Stimulated activated CD4-positive, alpha-beta T cell treated with anti-CD3 and anti-CD28 coated beads, Interleukin-2, amount 100 ng/mL, for 48 hours (primary cell): ENCODE results near the gene SOX8.
"Not testable (repeated sequence)": the region's sequence is repeated elsewhere in the genome, so short reads cannot be mapped to it uniquely, and the experiment has no call there.

Source experiments
- DNase-seq, 2 donors: peaks; one replicate each; pipeline ENCODE4 v3.0.0-alpha.2; 2020

The SOX8 gene

DNA sequence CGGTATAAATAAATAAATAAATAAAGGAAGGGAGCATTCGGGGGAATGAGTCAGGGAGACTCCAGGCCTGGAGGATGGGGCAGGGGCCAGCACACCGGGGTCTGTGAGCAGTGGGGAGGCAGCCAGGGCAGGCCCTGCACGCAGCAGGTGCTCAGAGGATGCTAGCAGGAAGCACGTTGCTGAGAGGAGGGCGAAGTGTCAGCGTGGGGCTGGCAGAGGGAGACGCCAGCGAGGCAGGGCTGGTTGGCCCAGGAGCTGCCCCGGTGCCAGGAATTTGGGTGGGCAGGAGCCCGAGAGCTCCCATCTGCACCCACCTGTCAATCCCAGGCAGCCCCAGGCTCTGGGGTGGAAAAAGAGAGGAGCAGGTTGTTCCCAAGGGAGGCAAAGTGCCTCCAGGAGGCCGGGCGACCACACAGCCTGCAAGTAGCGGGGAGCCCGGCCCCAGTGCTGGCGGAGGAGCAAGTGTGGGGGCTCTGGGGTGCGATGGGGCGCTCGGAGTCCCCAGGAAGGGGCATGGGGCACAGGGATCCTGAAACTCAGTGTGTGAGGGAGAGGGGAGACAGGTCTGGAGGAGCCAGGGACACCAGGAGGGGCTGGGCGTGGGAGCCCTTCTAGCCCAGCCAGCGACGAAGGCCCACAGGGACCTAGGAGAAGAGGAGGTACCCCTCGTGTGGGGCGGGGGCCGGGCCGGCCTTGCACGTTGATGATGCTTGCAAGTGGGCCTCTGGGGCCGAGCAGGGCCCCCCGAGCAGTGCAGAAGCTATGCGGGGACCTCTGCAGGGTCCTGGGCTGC lies 28.0 kb downstream of the SOX8 start:
- no peak for DNase-seq

DNA sequence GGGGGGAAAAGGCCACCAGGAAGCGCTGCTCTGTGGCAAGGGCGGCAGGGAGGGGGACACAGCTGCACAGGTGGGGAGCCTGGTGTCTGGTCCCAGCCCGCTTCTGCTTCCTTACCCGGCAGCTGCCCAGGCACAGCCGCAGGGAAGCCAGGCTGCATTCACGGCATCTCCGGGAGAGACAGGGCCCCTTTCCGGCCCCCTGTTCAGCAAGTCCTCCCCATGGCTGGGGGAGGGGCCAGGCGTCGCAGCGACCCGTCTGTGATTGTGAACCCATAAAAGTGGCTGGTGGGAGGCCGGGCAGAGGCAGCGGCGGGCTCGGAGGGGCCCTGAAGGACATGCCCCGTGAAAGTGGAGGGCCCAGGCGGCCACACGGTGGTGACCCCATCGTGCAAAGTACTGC lies 28.7 kb downstream of the SOX8 start:
- DNase-seq, result no peak

DNA sequence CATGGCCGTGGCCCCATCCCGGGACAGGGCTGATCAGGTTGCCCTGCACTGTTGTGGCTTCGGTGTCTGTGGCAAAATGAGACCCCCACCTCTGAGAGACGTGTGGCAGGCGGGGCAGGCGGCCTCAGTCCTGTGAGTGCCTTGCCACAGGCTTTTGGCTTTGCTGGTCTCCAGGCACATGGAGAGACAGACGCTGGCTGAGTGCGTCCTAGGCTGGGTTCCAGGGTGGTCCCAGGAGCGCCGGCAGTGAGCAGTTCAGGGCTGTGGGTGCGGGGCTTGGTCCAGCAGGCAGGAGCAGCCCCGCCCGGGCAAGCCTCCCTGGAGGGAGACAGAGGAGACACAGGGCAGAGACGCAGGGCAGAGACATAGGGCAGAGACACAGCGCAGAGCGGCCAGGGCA lies 29.2 kb downstream of the SOX8 start:
- no peak for DNase-seq

DNA sequence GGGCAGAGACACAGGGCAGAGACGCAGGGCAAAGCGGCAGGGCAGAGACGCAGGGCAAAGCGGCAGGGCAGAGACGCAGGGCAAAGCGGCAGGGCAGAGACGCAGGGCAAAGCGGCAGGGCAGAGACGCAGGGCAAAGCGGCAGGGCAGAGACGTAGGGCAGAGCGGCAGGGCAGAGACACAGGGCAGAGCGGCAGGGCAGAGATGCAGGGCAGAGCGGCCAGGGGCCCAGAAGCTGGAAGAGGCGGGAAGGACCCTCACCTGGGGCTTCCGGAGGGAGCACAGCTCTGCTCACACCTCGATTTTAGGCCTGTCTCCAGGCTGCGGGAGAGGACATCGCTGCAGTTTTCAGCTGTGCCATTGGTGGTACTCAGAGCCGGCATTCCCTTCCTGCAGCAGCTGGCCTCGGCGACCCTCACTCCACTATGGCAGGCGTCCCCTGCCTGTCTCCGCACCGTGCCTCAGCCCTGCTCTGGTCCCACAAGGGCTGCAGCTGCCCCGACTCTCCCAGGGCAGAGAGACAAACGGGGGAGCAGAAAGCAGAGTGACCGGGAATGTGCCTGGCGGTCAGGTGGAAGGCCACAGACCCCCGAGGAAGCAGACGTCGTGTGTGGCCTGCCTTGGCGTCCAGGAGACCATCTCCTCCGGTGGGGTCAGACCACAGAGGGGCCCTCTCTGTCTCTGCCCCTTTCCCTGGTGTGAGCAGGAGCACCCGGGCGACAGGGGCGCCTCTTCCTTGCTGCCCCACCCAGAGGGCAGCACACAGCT lies 29.9 kb downstream of the SOX8 start:
- no peak for DNase-seq

DNA sequence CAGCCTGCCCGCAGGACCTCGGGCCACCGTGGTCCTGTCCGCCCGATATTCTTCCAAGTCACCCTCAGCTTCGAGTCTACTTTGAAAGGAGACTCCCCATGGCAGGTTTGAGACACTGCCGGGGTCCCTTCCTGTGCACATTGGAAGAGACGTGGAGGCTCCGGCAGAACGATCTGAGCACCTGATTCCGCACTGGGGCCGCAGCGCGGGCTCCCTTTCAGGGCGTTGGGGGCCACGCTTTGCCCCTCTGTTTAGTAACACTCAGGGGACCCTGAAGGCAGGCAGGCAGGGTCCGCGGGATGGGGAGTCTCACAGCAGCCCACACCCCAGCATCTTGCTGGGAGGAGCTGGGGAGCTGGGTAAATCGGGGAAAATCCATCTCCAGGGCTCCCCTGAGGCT lies 30.6 kb downstream of the SOX8 start:
- no peak for DNase-seq

DNA sequence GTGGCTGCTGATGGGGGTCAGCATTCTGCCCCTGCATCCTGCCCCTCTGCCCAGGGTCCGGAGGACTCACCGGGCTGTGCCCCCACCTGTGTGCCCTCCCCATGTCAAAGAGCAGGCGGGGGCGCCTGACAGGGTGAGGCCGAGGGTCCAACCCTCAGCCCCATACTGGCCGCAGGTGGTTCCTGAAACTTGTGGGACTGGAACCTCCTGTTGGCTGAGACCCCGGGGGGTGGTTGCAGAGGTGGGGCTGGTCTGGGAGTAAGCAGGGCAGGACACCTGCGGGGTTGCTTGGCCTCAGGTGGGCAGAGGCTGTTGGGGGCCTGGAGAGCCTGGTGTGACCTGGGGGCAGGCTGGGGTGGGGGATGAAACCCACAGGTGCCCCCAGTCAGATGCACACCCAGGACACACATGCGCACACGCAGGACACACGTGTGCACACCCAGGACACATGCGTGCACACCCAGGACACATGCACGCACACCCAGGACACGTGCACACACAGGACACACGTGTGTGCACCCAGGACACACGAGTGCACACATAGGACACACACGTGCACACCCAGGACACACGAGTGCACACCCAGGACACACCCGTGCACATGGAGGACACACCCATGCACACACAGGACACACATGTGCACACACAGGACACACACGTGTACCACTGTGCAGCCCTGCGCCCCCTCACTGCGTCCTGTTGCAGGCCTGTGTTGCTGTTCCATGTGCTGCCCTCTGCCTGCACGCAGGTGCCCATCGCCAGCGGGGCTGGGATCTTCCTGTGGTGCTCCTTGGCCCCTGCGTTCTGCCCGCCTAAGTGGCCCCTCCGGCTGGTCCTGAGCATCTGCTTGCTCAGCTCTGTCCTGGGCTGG lies 31.4 kb downstream of the SOX8 start:
- DNase-seq, result no peak

DNA sequence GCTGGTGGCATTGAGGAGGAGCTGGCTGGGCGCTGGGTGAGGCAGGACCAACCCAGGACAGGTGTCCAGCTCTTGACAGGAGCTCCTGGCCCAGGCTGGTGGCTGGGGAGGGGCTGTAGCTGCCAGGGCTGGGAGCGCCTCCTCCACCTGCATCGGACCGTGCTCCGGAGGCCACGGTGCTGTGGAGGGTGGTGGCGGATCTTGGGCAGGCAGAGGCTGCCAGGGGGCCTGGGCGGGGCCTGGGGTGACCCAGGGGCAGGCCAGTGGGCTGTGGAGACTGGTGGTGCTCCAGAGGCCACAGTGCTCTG lies 32.0 kb downstream of the SOX8 start:
- DNase-seq, result no peak

DNA sequence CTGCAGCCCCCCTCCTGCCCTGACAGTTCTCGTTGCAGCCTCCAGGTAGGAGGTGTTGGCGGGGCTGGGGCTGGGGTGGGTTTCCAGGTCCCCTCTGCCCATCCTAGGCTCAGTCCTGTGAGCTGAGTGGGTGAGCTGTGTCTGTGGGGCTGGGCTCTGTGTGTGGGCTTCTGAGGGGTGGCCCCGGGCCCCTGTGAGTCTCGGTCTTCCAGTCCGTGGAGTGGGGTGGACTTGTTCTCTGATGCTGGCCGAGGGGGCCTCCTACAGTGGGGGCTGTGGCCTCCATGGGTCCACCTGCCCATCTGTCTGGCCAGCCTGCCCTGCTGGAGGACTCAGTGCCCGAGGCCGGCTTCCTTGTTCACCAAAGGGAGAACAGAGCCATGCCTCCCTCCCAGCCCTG lies 32.7 kb downstream of the SOX8 start:
- no peak for DNase-seq

DNA sequence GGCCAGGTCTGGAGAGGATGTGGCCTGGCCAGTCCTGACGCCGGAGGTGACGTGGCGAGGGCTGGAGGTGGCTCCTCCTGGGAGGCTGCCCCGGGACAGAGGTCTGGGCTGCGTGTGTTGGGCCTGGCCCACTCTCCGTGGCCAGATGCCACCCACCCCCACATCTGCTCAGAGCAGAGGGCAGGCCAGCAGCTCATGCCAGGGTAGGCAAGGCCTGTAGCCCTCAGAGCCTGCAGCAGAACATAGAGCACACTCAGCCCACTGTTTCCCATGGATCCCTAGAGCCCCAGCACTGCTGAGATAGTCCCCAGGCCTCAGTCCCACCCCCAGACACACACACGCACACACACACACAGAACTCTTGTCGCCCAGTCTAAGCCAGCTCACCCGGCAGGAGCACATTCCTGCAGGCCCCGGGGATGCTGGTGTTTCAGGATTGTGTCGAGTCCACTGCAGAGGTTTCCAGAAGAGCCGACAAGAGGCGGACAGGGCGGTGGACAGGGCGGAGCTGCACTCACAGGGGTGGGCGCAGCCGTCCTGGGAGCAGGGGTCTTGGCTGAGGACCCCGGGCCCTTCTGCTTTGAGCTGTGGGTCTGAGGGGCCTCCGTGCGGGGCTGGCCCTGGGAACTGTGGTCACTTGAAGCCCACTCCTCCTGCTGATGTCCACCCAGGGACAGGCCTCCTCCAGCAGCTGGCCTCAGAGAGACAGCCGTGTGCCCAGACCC lies 33.4 kb downstream of the SOX8 start:
- DNase-seq, result no peak

DNA sequence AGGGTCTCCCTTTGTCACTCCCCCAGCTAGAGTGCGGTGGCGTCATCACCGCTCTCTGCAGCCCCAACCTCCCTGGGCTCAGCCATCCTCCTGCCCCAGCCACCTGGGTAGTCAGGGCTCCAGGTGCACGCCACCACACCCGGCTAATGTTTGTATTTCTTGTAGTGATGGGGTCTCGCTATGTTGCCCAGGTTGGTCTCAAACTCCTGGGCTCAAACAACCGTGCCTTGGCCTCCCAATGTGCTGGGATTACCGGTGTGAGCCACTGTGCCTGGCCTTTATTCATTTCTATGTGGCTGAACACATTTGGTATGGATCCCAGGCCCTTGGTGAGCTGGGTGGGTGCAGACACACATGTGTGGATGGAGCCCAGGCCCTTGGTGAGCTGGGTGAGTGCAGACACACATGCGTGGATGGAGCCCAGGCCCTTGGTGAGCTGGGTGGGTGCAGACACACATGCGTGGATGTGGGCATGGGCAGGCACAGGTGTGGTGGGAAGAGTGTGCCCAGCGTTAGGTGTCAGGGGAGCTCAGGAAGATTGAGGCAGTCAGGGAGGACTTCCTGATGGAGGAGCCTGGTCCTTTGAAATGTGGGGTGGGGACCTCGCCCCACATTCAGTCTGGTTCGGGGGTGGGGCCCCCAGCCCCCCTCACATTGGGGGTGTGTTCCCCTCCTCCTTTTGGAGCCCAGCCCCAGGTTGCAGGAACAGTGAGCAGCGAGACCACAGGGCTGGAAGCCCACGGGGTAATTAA lies 37.1 kb downstream of the SOX8 start:
- DNase-seq, result no peak

DNA sequence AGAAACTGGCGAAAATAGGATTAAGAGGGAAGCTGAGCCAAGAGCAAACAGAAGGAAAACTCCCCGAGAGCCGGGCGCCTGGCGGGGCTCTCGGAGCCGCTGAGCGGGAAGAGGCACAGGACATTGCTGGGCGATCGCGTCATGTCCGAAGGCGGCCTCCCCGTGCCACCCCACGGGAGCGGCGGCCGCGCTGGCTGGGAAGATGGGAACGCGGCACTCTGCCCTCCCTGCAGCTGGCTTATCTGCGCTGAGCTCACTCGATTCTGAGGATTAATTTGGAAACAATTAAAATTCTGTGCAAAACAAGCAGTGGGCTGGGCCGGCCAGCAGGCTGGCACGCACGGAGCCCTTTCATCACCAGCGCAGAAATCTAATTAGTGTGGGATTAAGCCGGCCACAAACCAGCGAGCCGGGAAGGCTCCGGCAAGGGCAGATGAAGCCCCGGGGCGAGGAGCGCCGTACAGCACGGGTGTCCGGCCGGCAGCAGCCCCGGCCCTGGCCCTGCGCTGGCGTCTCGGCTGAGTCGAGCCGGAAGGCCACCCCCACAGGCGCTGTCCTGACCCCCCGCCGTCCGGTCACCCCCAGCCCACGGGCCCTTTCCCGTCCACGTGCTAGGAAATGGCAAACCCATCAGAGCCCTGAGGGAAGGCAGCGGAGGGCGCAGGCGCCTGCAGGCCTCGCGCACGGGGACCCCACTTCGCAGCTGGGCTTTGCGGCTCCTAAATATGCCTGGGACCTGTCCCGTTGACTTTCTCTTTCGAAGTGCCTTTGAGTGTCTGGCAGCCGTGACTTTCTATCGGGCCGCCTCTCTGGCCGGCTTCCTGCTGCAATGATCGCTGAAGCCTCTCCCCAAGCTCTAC lies 37.9 kb downstream of the SOX8 start:
- no peak for DNase-seq

DNA sequence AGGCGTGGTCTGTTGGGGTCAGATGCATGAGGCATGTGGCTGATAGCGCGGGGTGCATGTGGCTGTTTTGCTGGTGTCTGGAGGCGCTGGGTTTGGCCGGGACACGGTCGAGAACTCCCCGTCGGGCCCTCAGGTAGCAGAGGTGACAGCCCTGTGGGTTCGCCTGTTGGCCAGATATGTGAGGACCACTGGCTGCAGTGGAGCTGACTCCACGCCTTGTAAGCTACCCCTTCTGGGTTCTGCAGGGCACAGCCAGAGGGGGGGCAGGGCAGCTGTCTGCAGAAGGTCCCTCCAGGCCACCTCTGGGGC lies 38.5 kb downstream of the SOX8 start:
- DNase-seq, result no peak

DNA sequence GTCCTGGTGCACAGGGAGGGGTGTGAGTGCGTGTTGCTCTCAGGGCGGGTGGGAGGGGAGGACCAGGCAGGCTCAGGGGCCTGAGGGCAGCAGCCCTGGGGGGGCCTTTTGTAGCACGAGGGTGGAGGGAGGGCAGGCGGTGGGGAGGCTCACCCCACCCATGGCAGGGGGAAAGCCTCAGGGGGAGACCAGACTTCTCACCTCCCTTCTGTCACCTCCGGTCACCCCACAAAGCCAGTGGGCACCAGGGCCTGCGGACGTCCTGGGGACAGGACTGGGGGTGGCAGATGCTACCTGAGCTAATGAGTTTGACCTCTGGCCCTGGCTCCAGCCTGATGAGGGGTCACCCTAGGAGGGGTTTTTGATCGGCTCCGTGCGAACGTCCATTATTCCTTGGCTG lies 39.0 kb downstream of the SOX8 start:
- DNase-seq, result no peak

DNA sequence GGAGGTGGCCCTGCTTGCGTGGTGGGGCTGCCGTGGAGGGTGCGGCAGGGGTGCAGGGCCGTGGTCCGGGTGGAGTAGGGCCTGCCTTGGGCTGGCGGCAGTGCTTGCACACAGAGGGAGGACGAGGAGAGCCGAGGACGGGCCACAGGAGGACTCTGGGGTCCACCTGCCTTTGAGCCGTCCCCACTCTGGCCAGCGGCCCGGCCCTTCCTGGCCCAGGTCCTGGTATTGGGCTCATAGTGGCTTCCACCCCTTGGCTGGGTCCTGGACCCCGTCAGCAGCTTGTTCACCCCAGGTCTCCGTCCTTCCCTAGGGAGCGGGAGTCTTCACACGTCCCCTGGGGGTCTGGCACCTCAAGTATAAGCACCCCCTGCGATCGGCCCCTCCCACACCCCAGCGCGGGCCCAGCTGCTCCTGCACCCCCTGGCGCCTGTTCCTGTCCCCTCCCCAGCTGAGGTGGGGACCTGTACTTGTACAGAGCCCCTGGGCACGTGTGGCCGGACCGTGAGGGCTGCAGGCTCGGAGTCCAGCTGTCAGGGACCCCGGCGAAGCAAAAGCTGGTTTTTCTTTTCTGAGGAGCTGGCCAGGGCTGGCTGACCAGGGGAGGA lies 40.1 kb downstream of the SOX8 start:
- DNase-seq, result no peak

DNA sequence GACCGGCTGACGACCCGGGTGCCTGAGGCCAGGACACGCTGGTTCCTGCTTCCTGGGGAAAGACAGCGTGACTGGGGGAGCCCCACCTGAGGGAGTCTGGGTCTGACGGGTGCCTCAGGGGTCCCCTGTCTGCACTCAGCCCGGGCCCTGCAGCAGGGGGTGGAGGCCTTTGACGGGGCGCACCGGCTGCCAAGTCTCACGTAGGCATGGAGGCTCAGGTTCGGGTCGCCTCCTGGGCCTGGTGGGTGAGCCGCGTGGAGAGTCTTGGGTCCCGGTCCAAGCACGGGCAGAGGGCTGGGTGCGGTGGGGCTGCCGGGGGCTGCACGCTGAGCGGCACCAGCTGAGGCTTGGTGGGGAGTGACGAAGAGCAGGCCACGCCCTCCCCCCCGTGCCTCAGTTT lies 40.9 kb downstream of the SOX8 start:
- DNase-seq, result no peak

DNA sequence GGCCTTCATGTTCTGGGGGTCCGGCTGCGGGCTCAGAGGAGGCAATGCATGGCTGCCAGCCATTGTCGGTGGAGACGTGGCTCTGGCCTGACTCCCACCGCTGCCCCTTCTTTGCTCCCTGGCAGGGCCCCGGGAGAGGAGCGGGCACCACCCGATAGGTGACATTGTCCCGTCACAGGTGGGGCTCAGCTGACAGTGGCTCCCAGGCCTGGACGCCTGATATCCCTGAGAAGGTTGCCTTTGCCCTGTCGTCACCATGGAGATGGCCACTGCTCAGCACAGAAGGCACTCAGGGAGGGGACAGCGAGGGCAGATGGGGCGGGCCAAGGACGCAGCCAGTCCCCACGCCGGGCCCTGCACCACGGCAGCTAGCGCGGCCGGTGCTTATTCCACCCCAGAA lies 42.6 kb downstream of the SOX8 start:
- DNase-seq, result no peak

DNA sequence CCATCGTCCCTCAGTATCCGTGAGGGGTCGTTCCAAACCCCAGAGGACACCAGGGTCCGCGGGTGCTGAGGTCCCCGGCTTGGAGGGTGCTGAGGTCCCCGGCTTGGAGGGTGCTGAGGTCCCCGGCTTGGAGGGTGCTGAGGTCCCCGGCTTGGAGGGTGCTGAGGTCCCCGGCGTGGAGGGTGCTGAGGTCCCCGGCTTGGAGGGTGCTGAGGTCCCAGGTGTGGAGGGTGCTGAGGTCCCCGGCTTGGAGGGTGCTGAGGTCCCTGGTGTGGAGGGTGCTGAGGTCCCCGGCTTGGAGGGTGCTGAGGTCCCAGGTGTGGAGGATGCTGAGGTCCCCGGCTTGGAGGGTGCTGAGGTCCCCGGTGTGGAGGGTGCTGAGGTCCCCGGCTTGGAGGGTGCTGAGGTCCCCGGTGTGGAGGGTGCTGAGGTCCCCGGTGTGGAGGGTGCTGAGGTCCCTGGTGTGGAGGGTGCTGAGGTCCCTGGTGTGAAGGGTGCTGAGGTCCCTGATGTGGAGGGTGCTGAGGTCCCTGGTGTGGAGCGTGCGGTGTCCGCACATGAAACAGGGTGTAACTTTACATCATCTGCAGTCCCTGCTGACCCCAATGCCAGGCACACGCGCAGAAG lies 43.7 kb downstream of the SOX8 start:
- DNase-seq, result not testable (repeated sequence)

DNA sequence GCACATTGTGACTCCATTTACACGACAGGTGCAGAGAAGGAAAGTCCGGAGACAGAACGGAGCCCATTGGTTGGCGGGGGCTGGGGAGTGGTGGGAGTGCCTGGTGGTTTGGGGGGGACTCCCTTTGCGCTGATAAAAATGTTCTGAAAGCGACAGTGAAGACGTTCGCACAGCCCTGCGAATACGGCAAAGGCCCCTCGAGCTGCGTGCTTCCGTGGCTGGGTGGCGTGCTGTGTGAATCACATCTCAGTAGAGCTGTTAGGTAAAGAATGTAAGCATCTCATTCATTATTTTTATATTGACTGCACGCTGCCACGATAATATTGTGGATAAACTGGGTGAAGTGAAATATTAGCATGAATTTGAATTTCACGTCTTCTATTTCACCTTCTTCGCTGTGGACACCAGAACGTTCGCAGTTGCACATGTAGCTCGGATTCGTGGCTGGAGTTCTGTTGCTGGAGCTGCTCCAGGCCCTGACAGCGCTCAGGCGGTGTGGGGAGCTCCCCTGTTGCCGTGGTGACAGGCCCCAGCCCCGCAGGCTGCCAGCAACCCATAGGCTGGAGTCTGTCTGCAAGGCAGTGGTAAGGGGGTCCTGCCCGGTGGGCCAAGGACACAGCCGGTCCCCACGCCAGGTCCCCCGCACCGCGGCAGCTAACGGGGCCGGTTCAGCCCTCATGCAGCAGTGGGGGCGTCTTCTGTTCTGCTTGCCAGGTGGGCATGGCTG lies 44.6 kb downstream of the SOX8 start:
- no peak for DNase-seq

DNA sequence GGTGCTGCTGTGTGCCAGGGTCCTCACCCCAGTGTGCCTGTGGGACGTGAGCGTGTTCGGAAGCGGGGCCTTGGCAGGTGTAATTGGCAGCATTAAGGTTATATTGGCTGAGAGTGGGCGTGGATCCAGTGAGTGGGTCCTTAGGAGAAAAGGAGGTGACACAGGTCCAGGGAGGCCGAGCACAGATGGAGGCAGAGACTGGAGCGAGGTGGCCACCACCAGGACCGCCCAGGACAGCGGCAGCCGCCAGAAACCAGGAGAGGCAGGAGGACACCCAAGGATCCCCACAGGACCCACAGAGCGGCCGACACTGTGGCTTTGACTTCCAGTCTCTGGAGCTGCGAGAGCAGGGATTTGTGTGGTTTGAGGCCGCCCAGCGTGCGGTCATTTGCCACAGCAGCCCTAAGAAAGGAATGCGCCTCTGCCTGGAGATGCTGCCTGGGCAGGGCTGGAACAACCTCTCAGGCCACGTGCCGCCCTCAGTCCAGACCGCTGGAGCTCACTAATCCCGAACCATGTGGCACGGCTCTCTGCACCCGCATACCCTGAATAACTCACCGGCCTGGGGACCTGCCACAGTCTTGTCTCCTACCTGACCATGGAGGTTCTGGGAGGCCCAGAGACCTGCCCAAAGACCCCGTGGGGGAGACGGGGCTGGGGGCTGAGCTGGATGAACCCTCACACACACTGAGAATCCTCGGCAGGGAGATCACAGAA lies 45.4 kb downstream of the SOX8 start:
- DNase-seq, result no peak
